Neural progenitor cell (in vitro differentiated cells): Measurements from ENCODE around the gene OR7C2. TPM values are rescaled to one million over a fixed set of nuclear protein-coding genes. Genes with fewer than 3 reads are reported as not detected.

ENCODE experiments used
- DNase-seq: peaks from one replicate; pipeline ENCODE4 v3.0.0-alpha.2; 2016; ENCODE audit warnings: low spot score
- H2AFZ ChIP-seq: fragments of 200-600 bp; sonication (generic); replicated peaks from 2 replicates; pipeline ENCODE4 v1.6.1; 2016; ENCODE audit warnings: antibody characterized with exemption
- H3F3A ChIP-seq: fragments of 200-600 bp; sonication (generic); 2 replicates; pipeline ENCODE4 v1.6.1; 2016; ENCODE audit warnings: antibody characterized with exemption, low read depth
- H3K27ac ChIP-seq: fragments of 200-600 bp; sonication (generic); 2 replicates; pipeline ENCODE4 v1.5.1; 2016; ENCODE audit warnings: mild to moderate bottlenecking
- H3K27me3 ChIP-seq: fragments of 200-600 bp; sonication (generic); 2 replicates; pipeline ENCODE4 v1.6.1; 2016; ENCODE audit warnings: mild to moderate bottlenecking, moderate library complexity
- H3K36me3 ChIP-seq: fragments of 200-600 bp; sonication (generic); 2 replicates; pipeline ENCODE4 v1.5.1; 2016
- H3K4me1 ChIP-seq: fragments of 200-600 bp; sonication (generic); 2 replicates; pipeline ENCODE4 v1.6.1; 2016; ENCODE audit warnings: mixed run types
- H3K4me2 ChIP-seq: fragments of 200-600 bp; sonication (generic); 2 replicates; pipeline ENCODE4 v1.6.1; 2016
- H3K4me3 ChIP-seq: fragments of 200-600 bp; sonication (generic); 2 replicates; pipeline ENCODE4 v1.5.1; 2016
- H3K79me2 ChIP-seq: fragments of 200-600 bp; sonication (generic); 2 replicates; pipeline ENCODE4 v1.6.1; 2016; ENCODE audit warnings: low read depth
- H3K9ac ChIP-seq: fragments of 200-600 bp; sonication (generic); 2 replicates; pipeline ENCODE4 v1.6.1; 2016
- H3K9me3 ChIP-seq: fragments of 200-600 bp; sonication (generic); 2 replicates; pipeline ENCODE4 v1.5.1; 2016; ENCODE audit warnings: low read depth
- H4K20me1 ChIP-seq: fragments of 200-600 bp; sonication (generic); 2 replicates; pipeline ENCODE4 v1.6.1; 2016; ENCODE audit warnings: low read depth
- H3K27ac Mint-ChIP-seq: 3 replicates; pipeline ENCODE4 v1.8.0; 2021; ENCODE audit warnings: mixed read lengths
- H3K27me3 Mint-ChIP-seq: 2 replicates; pipeline ENCODE4 v1.8.0; 2022; ENCODE audit warnings: low read depth, mild to moderate bottlenecking, inconsistent platforms, moderate library complexity, mixed read lengths; ENCODE audit not compliant: insufficient read depth
- H3K36me3 Mint-ChIP-seq: 3 replicates; pipeline ENCODE4 v1.8.0; 2021; ENCODE audit warnings: mixed read lengths
- H3K4me1 Mint-ChIP-seq: 3 replicates; pipeline ENCODE4 v1.8.0; 2021; ENCODE audit warnings: mixed read lengths
- H3K4me3 Mint-ChIP-seq: 3 replicates; pipeline ENCODE4 v1.8.0; 2021; ENCODE audit warnings: mild to moderate bottlenecking, moderate library complexity, mixed read lengths
- H3K9me3 Mint-ChIP-seq: 3 replicates; pipeline ENCODE4 v1.8.0; 2020; ENCODE audit warnings: mixed read lengths
- CTCF ChIP-seq: fragments of 200-600 bp; sonication (generic); IDR thresholded peaks from 2 replicates; pipeline ENCODE4 v1.5.1; 2017; ENCODE audit warnings: antibody characterized with exemption, mild to moderate bottlenecking
- EZH2 ChIP-seq: fragments of 200-600 bp; sonication (generic); IDR thresholded peaks from 2 replicates; pipeline ENCODE4 v1.6.1; 2017; ENCODE audit warnings: antibody characterized with exemption, mild to moderate bottlenecking, moderate library complexity
- EZH2phosphoT487 ChIP-seq: fragments of 200-600 bp; sonication (generic); IDR thresholded peaks from 2 replicates; pipeline ENCODE4 v1.6.1; 2017; ENCODE audit warnings: antibody characterized with exemption
- total RNA-seq: library from RNA; depleted of rRNA; stranded (reverse); fragments of >200 nt; gene quantifications from 2 replicates; pipeline ENCODE4 v1.2.3, GENCODE V29; 2015; ENCODE audit warnings: low replicate concordance

OR7C2 gene
- total RNA-seq, 1 donor from 2014 or later: not detected

- peak; percentile 5 for DNase-seq
- H3K9me3 ChIP-seq: no peaks in the 10 kb centered on the region
- H3K9me3 Mint-ChIP-seq: no peaks in the 10 kb centered on the region
- peaks cover 12% of the 10 kb centered on the region for H3F3A ChIP-seq
- peaks cover 38% of the 10 kb centered on the region for H3K27me3 ChIP-seq
- no peak overlapping the region for H3K27ac ChIP-seq
- H4K20me1 ChIP-seq: no peaks in the 10 kb centered on the region
- no peaks in the 10 kb centered on the region for H3K36me3 Mint-ChIP-seq
- H3K27me3 Mint-ChIP-seq: peaks cover 14% of the 10 kb centered on the region
- peaks cover 16% of the 10 kb centered on the region for H3K4me1 Mint-ChIP-seq
- no peak overlapping the region for H3K9ac ChIP-seq
- no peak overlapping the region for H3K4me2 ChIP-seq
- no peak overlapping the region for H2AFZ ChIP-seq
- no peak overlapping the region for H3K4me3 Mint-ChIP-seq
- H3K79me2 ChIP-seq: no peaks in the 10 kb centered on the region
- H3K4me1 ChIP-seq: peaks cover 10% of the 10 kb centered on the region
- TF ChIP-seq CTCF (no peak), EZH2 (no peak), EZH2phosphoT487 (no peak)
- H3K4me3 ChIP-seq: no peak overlapping the region
- no peak overlapping the region for H3K27ac Mint-ChIP-seq
- H3K36me3 ChIP-seq: no peaks in the 10 kb centered on the region
Observed at GRCh38 chr19:14977128-14977527, 35.8 kb downstream of the OR7C2 start.

- no peak overlapping the region for H2AFZ ChIP-seq
- peaks cover 16% of the 10 kb centered on the region for H3K4me1 Mint-ChIP-seq
- no peaks in the 10 kb centered on the region for H3K36me3 Mint-ChIP-seq
- no peak overlapping the region for H3K27ac Mint-ChIP-seq
- H3K36me3 ChIP-seq: no peaks in the 10 kb centered on the region
- H3K4me3 Mint-ChIP-seq: peak overlapping the region; percentile 90
- H3K4me1 ChIP-seq: peaks cover 6% of the 10 kb centered on the region
- peak overlapping the region; percentile 90 for H3K4me2 ChIP-seq
- peaks cover 12% of the 10 kb centered on the region for H3F3A ChIP-seq
- no peak overlapping the region for H3K9ac ChIP-seq
- H3K27me3 Mint-ChIP-seq: peaks cover 8% of the 10 kb centered on the region
- no peaks in the 10 kb centered on the region for H3K9me3 Mint-ChIP-seq
- no peaks in the 10 kb centered on the region for H3K9me3 ChIP-seq
- H3K79me2 ChIP-seq: no peaks in the 10 kb centered on the region
- TF ChIP-seq EZH2phosphoT487: no peak
- no peak for TF ChIP-seq CTCF
- TF ChIP-seq EZH2: no peak
- H3K27ac ChIP-seq: no peak overlapping the region
- no peak for DNase-seq
- peak overlapping the region; percentile 83 for H3K4me3 ChIP-seq
- peaks cover 49% of the 10 kb centered on the region for H3K27me3 ChIP-seq
- H4K20me1 ChIP-seq: no peaks in the 10 kb centered on the region
Observed at GRCh38 chr19:14978161-14978776, 37.0 kb downstream of the OR7C2 start.

- Histone ChIP-seq H3K4me3 (peak within 1 kb of the TSS; percentile 83), H3K27ac (no peak within 1 kb of the TSS)
- peaks cover 8% of the 10 kb centered on the region for H3K27me3 Mint-ChIP-seq
Observed at GRCh38 chr19:14979476-14980255, 38.4 kb downstream of the OR7C2 start, which contains the start of gene SLC1A6. TSS of gene SLC1A6 (minus strand) at chr19:14979864. CDS start at chr19:14972910, 6,954 bp downstream.

More at GRCh38 chr19:14979476-14980255, 38.4 kb downstream of the OR7C2 start, which contains the start of gene SLC1A6:
- peak; percentile 89 for DNase-seq
- H3K36me3 Mint-ChIP-seq: no peaks in the 10 kb centered on the region
- H3K9me3 Mint-ChIP-seq: no peaks in the 10 kb centered on the region
- peaks cover 14% of the 10 kb centered on the region for H3K4me1 Mint-ChIP-seq
- no peaks in the 10 kb centered on the region for H3K79me2 ChIP-seq
- peak within 1 kb of the TSS; percentile 44 for H3K9ac ChIP-seq
- H3K4me3 Mint-ChIP-seq: peak within 1 kb of the TSS; percentile 90
- no peaks in the 10 kb centered on the region for H4K20me1 ChIP-seq
- TF ChIP-seq EZH2 (no peak), EZH2phosphoT487 (no peak), CTCF (no peak)
- peak within 1 kb of the TSS; percentile 92 for H2AFZ ChIP-seq
- H3K27me3 ChIP-seq: peaks cover 62% of the 10 kb centered on the region
- H3K36me3 ChIP-seq: no peaks in the 10 kb centered on the region
- H3K9me3 ChIP-seq: no peaks in the 10 kb centered on the region
- no peaks in the 10 kb centered on the region for H3F3A ChIP-seq
- no peak within 1 kb of the TSS for H3K27ac Mint-ChIP-seq
- H3K4me1 ChIP-seq: no peaks in the 10 kb centered on the region
- H3K4me2 ChIP-seq: peak within 1 kb of the TSS; percentile 90
